GM12891 (cell line): ENCODE measurements around the gene PADI6.

Source experiments
- PAX5 ChIP-seq: IDR thresholded peaks from 2 replicates; pipeline ENCODE4 v1.6.1; 2011; ENCODE audit warnings: low read length, moderate library complexity, mild to moderate bottlenecking; ENCODE audit not compliant: insufficient read depth, severe bottlenecking
- POLR2A ChIP-seq: IDR thresholded peaks from 2 replicates; pipeline ENCODE4 v1.6.1; 2011; ENCODE audit warnings: low read depth, low read length, control low read depth
- POLR2AphosphoS5 ChIP-seq: IDR thresholded peaks from 2 replicates; pipeline ENCODE4 v1.6.1; 2011; ENCODE audit warnings: low read depth, low read length, control low read depth
- TAF1 ChIP-seq: IDR thresholded peaks from 2 replicates; pipeline ENCODE4 v1.6.1; 2011; ENCODE audit warnings: low read depth, low read length, control low read depth

DNA sequence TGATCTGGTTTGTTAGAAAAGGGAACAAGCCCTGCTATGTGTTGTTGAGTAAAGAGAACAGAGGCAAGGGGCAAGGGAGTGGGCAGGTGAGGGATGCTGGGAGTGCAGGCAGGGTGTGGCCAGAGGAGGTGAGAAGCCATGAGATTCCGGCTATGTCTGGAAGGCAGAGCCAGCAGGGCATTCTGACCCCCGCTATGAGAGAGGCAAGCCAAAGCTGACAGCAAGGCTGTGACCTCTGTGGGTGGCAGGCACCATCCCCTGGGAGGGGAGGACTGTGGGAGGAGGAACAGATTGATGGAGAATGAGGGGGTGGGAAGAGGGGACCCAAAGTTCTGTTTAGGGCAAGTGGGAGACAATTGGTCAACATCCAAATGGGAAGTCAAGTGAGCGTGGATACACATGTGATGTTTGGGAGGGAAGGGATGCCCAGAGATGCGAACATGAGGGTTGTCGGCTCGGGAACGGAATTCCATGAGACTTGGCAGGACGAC lies 19.5 kb upstream of the PADI6 start:
- TF ChIP-seq POLR2A: no peak
- no peak for TF ChIP-seq TAF1
- no peak for TF ChIP-seq POLR2AphosphoS5
- TF ChIP-seq PAX5: no peak
